MV-4-11 (cell line): Measurements from ENCODE around the gene DDX46.
A peak's percentile ranks its signal among the peaks of the same experiment; 100 is the strongest.
"Not testable (repeated sequence)": the region's sequence is repeated elsewhere in the genome, so short reads cannot be mapped to it uniquely, and the experiment has no call there.

Experiments
- DNase-seq: peaks from one replicate; lab custom pipeline; 2025; lab: John Stamatoyannopoulos, UW

DDX46 gene

DNA sequence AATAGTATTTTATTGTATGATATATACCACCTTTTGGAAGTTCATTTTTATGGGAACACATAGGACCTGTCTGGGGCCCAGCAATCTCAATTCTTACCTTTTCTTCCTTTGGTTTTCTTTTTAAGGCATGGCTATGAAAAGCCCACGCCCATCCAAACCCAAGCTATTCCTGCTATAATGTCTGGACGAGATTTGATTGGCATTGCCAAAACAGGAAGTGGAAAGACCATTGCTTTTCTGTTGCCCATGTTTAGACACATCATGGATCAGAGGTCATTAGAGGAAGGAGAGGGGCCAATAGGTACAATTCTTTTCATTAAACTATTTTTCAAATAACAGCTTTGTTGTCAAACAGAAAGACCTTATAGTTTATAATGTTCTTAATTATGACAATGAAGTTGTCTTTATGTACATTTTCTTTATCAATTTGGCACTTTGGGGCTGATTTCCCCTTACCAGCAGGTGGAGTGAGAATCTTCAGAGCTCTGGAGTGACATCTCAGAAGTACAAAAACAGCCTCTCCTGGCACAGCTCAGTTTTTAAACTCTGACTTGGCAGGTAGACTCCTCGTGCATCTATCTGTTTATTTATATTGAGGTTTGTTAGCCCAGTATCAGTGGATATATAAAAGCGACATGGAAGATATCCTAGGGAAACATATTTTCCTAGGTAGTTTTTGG lies 25.8 kb downstream of the DDX46 start:
- no peak for DNase-seq

DNA sequence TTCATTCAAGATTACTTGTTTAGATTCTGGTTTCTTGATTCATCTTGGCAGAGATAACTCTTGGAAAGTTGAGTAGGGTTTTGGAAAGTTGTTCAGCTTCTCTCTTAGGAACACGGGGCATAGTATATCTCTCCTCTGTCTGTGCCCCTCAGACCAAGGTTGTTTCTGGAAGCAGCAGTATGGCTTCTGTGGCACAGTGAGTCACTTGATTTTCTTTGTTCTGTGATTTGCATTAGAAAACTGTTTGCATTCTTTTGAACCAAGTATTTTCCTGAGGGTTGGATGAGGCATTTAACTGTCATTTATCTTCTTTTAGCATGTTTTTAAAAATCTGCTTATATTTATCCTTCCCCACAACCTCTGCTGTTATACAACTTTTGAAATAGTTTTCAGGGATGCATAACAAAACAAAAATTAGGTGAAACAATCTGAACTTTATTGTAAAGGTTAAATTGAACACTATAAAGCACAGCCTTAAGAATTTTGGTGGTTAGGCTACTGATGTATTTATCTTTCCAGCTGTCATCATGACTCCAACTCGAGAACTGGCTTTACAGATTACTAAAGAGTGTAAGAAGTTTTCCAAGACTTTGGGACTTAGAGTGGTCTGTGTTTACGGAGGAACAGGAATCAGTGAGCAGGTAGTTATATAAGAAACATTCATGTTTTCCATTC lies 26.5 kb downstream of the DDX46 start:
- DNase-seq = no peak

DNA sequence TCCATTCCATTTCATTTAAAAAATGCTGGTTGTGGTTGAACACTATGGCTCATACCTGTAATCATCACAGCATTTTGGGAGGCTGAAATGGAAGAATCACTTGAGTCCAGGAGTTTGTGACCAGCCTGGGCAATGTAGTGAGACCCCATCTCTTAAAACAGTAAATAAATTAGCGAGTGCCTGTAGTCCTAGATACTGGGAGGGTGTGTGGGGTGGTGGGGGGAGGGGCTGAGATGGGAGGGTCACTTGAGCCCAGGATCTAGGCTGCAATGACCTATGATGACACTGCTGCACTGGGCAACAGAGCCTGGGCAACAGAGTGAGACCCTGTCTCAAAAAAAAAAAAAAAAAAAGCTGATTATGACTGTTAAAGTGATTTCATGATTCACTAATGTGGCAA lies 29.1 kb downstream of the DDX46 start:
- no peak for DNase-seq

DNA sequence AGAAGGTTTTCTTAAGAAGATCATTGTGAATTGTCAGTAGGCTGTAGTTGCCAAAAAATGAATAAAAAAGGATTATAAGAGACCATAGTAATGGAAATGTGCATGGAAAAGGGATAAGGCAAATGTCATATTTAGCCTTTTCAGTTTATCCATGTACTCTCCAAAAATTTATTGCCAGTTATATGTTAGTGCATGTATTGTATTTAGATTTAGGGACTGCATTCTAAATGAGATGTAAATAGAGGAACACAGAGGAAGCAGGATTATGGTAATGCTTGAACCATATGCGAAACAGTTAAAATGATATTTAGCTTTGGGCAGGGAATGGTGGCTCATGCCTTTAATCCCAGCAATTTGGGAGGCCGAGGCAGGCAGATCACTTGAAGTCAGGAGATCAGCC lies 33.0 kb downstream of the DDX46 start:
- no peak for DNase-seq

DNA sequence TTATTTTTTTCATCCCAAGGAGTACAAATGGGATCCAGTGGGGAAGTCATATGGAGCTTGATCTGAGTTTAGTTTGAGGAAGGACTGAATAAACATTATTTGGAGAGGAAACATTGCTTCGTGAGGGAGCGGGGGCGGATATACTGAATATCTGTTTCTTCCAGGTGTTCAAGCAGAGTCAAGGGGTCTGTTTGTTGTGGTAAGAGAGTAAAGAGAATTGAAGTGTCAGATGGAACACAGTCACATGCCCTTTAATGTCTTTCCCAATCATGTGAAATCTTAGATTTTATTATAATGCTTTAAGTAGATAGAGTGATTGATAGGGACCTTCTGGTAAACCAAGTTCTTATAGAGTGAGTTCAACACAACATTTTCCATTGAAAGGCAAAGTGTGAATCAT lies 33.7 kb downstream of the DDX46 start:
- no peak for DNase-seq

DNA sequence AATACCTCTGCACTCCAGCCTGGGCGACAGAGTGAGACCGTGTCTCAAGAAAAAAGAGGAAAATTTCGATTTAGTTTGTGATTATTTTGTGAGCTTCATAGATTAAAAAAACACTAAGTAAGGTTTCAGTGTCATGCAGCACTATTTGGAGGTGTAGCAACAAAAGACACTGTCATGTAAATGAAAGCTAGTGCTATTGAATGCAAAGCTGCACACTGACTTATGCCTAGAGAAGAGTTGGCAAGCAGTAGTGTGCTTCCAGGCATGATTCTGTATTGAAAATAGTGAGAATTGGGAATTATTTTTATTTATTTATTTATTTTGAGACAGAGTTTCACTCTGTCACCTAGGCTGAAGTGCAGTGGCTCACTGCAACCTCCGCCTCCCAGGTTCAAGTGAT lies 34.5 kb downstream of the DDX46 start:
- DNase-seq = no peak

DNA sequence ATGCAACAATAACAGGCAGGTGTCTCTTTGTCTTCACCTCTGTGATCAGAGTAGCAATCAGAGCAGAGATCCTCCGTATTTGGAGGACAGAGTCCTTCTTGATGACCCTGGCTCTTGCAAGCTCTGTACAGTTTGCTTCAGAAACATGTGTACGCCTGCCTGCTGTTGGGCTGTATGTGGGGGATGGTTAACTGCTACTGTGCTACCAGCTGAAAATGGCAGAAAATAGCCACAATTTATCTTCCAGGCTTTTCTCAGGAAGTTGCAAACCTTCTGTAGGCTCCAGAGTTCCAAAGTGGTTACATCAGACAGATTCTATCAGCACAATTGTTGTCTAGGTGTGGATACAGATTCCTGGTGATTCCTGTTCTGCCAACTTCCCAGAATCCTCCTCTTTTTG lies 35.5 kb downstream of the DDX46 start:
- DNase-seq = no peak

DNA sequence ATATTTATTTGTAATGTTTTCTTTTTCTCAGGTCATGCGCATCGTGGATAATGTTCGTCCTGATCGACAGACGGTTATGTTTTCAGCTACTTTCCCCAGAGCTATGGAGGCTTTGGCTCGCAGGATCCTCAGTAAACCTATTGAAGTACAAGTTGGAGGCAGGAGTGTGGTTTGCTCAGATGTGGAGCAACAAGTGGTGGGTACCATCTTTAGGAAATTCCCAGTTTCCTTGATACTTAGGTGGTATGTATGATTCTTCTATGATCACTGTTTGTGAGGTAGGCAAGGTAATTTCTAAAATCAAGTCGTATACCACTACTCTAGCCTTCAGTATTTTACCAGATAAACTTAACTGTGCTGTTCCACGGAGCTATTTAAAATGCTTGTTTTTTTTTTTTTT lies 36.2 kb downstream of the DDX46 start:
- no peak for DNase-seq

DNA sequence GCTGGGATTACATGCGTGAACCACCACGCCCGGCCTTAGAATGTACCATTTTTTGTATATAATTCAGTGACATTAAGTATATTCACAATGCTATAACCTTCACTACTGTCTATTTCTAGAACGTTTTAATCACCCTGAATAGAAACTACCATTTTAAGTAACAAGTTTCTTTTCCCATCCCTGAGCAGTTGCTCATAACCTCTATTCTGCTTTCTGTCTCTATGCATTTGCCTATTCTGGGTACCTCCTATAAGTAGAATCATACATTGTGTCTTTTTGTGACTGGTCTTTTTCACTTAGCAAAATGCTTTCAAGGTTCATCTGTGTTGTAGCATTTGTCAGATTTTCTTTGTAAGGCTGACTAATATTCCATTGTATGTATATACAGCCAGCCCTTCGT lies 39.9 kb downstream of the DDX46 start:
- DNase-seq = no peak

DNA sequence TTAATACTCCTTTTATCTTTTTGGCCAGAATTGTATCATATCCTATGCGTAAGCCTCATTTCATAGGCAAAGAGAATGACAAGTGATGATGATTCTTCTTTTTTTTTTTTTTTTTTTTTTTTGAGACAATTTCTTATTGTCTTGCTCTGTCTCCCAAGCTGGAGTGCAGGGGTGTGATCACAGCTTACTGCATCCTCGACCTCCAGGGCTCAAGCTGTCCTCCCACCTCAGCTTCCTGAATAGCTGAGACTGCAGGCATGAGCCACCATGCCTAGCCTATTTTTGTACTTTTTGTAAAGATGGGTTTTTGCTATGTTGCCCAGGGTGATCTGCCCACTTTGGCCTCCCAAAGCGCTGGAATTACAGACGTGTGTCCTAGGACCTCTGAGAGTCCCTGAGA lies 45.2 kb downstream of the DDX46 start:
- DNase-seq = no peak

DNA sequence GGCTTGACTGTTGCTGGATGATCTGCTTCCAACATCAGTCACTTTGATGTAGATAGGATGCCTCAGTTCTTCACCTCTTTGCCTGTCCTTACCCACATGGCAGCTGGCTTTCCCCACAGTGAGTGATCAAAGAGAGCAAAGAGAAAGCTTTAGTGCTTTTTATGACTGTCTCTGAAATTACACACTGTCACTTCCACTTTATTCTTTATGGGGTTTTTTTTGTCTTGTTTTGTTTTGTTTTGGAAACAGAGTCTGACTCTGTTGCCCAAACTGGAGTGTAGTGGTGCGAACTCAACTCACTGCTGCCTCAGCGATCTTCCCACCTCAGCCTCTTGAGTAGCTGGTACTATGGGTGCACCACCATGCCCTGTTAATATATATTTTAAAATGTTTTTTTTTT lies 54.8 kb downstream of the DDX46 start:
- peak; percentile 49 for DNase-seq

DNA sequence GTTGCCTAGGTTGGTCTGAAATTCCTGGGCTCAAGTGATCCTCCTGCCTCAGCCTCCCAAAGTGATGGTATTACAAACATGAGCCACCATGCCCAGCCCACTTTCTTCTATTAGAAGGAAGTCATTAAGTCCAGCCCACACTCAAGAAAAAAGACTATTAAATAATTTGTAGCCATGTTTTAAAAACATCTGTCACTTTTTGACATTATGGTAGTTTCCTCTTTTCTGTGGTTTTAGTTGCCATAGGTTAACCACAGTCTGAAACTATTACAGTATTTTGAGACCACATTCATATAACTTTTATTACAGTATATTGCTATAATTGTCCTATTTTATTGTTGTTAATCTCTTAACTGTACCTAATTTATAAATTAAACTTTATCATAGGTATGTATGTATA lies 55.2 kb downstream of the DDX46 start:
- peak; percentile 82 for DNase-seq

DNA sequence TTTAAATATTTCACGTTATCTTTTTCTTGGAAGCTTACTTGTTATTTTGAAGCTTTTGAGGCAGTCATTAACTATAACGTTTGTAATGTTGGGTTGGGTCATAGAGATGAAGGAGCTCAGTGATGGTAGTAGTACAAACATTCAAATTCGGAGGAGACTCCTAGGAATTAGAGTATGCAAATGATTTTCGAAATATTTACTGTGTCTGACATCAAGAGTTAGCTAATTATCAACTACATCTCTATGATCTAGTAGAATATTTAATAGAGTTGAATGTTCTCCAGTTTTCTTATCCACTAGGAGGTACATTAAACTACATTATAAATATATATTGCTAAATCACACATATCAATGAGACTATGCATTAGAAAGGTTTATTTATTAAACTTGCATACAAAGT lies 58.4 kb downstream of the DDX46 start:
- DNase-seq = no peak

DNA sequence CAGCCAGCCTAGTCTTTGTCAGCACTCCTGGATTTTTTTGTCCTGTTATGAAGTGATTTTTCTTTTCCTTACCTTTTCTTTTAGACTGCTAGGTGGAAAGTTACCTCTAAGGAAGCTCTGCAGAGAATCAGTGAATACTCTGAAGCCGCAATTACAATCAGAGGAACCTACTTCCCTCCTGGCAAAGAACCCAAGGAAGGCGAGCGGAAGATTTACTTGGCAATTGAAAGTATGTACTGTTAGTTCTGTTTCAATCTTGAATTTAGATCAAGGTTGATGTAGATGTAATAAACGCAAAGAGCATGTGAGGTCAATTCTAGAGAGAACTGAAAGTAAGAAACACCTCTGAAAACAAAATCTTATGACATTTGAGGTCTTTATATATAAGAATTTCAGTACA lies 60.2 kb downstream of the DDX46 start:
- DNase-seq = no peak

DNA sequence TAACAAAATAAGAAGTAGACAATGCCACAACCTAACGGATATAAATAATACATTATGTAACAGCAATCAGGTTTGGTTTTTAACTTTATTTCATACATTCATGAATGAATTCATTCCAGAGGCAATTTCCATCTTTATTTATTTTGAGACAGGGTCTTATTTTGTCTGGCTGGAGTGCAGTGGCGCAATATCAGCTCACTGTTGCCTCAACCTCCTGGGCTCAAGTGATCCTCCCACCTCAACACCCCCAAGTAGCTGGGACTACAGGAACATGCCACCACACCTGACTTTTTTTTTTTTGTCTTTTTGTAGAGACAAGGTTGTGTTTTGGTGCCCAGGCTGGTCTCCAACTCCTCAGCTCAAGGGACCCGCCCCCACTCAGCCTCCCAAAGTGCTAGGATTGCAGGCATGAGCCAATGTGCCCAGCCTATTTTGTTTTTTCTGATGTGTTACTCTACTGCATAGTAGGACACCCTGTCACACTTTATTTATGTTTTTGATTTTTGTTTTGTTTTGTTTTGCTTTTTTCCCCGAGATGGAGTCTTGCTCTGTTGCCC lies 60.9 kb downstream of the DDX46 start:
- DNase-seq = no peak

DNA sequence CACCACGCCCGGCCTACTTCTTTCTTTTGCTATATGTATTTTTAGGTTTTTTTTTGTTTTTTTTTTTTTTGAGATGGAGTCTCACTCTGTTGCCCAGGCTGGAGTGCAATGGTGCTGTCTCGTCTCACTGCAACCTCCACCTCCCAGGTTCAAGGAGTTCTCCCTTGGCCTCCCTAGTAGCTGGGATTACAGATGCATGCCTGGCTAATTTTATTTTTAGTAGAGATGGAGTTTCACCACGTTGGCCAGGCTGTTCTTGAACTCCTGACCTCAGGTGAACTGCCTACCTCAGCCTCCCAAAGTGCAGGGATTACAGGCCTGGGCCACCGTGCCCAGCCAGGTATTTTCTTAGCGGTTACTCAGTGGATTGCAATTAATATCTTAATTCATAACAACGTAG lies 63.3 kb downstream of the DDX46 start:
- no peak for DNase-seq

DNA sequence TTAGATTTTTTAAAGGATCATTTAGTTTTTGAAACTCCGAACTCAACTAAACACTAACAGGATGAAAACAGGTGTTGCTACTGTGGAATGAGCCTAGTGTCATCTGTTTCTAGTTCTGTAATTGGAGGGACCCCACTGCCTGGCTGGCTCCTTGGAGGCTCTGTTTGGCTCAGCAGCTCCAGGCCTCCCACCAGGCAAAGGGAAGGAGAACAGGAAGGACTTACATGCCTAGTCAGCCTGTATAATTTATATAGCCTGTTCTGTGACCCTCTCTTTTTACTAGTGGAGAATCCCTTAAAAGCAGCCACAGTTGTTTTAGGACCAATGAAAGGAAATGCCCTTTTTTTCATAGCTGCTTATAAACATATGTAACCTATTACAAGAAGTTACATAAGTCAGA lies 66.1 kb downstream of the DDX46 start:
- no peak for DNase-seq

DNA sequence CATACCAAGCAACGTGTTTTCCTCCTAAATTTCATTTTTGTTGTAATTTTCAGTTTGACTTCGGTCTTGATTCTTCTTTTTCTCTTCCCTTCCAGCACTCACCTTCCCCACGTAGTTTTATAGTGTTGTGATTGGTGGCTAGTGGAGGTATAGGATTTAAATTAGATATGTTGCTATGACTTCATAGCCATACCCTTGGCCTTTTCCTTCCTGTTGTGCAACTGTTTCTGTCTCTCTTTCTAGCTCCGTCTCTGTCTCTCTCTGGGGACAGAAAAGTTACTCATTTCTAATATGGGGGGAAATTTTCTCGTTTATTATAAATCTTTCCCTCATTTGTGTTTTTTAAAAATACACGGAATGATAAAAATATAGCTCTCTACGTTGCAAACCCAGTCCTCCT lies 66.6 kb downstream of the DDX46 start:
- peak; percentile 31 for DNase-seq

DNA sequence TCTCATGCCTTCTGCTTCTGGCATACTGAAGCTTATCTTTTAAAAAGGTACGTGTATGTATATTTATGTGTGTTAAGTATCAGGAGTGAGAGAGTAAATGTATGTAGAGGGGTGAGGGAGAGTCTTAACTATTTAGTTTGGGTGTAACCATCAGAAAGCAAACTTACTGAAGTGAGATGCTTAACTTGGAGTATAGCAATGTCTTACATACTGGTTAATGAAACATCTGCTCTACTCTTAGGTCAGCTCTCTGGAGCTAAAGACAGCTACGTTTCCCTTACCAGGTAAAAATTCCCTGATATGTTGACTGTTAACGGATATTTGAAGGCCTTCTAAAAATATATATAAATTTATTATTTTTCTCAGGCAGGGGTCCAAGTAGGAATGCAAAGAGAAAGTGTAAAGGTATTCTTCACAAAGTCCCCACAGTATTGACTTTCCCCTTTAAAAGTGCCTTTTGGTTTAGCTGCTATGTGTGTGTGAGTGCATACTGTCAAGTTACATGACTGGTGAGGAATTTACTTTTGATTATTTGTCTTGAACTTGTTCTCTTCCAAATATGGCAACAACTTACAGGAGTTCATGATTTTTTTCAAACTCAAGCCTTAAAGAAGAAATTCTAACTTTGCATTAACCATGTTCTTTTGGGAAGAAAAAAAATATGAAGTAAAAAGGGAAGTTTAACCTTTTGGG lies 74.9 kb downstream of the DDX46 start:
- DNase-seq = no peak

DNA sequence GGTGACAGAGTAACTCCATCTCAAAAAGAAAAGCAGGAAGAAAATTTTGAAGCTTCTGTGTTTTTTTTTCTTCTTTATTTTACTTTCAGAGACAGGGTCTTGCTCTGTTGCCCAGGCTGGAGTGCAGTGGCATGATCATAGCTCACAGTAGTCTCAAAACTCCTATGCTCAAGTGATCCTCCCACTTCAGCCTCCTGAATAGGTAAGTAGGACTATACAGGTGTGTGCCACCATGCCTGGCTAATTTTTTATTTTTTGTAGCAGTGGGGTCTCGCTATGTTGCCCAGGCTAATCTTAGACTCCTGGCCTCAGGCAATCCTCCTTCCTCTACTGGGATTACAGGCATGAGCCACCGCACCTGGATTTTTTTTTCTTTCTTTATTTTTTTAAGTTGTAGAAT lies 77.0 kb downstream of the DDX46 start:
- no peak for DNase-seq

DNA sequence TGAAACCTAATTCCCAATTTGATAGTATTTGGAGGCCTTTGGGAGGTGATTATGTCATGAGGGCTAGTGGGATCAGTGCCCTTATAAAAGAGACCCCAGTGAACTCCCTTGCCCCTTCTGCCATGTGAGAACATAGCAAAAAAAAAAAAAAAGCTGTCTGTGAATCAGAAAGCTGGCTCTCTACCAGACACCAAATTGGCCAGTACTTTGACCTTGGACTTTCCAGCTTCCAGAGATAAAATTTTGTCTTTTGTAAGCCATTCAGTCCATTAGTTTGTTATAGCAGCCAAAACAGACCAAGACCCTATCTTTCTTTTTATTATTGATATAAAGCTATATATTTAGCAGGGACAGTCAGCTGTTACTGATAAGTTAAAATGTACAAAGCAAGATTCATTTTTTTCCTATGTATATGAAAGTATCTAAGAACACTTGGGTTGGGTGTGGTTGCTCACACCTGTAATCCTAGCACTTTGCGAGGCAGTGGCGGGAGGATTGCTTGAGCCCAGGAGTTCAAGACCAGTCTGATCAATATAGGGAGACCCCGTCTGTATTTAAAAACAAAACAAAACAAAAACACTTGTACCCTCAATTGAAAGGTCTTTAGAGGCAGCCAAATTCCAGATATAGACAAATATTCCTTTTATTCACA lies 79.1 kb downstream of the DDX46 start:
- DNase-seq = no peak

DNA sequence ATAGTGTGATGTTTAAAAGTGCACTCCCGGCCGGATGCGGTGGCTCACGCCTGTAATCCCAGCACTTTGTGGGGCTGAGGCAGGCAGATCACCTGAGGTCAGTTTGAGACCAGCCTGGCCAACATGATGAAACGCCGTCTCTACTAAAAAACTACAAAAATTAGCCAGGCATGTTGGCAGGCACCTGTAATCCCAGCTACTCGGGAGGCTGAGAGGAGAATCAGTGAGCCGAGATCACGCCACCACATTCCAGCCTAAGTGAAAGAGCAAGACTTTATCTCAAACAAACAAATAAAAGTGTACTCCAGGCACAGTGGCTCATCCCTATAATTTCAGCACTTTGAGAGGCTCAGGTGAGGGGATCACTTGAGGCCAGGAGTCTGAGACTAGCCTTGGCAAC lies 79.8 kb downstream of the DDX46 start:
- not testable (repeated sequence) for DNase-seq

DNA sequence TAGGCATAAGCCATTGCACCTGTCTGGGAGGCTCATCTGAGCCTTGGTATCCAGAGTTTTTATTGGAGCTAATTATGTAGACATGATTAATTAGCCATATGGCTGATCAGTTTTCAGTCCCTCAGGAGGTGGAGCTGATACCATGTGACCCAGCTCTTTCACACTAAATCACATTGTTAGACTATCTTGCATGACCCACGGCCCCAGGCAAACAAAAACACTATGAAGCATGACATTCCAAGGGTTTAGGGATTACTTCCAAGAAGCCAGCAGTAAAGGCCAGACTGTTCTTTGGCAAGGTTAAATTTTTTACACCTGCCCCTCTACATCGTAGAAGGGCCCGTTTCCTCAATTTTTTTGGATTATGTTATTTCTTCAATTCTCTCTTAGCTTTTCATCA lies 82.2 kb downstream of the DDX46 start:
- no peak for DNase-seq
